H1 (cell line): Measurements from ENCODE around the gene PLIN4. TPM values are rescaled to one million over a fixed set of nuclear protein-coding genes. Genes with fewer than 3 reads are reported as not detected.

Experiments used
- CTCF ChIA-PET: fragments of 300-600 bp; sonication (Branson Sonifier 250); formaldehyde crosslinking; loops from one replicate; lab custom pipeline; 2021; ENCODE audit not compliant: partially characterized antibody; lab: Charles Lee
- POLR2A ChIA-PET: fragments of 300-600 bp; sonication (Branson Sonifier 250); formaldehyde crosslinking; loops from one replicate; lab custom pipeline; 2021; ENCODE audit warnings: inconsistent platforms; ENCODE audit not compliant: partially characterized antibody; lab: Charles Lee
- DNase-seq, 2 experiments: peaks; one replicate each; pipeline versions ENCODE4 v3.0.0 to v3.0.0-alpha.2; 2010 to 2022; ENCODE audit warnings: low spot score in 2 of 2, low read depth in 1 of 2, mixed read lengths in 1 of 2
- FAIRE-seq: peaks from 2 replicates; lab custom pipeline; 2011; peaks lifted over from hg19 to GRCh38; lab: Jason Lieb, UNC
- H2AFZ ChIP-seq: 2 replicates; pipeline ENCODE4 v1.8.1; 2012; ENCODE audit warnings: low read length, inconsistent platforms
- H2AK5ac ChIP-seq: 2 replicates; pipeline ENCODE4 v1.6.1; 2013; ENCODE audit warnings: low read depth, low read length
- H2BK120ac ChIP-seq: replicated peaks from 2 replicates; pipeline ENCODE3; 2013; ENCODE audit warnings: low read depth, low read length, inconsistent platforms
- H2BK12ac ChIP-seq: 2 replicates; pipeline ENCODE4 v1.6.1; 2013; ENCODE audit warnings: low read depth, low read length
- H2BK15ac ChIP-seq: 2 replicates; pipeline ENCODE4 v1.6.1; 2013; ENCODE audit warnings: low read length
- H2BK20ac ChIP-seq: 2 replicates; pipeline ENCODE4 v1.6.1; 2013; ENCODE audit warnings: low read length
- H2BK5ac ChIP-seq: 2 replicates; pipeline ENCODE4 v1.6.1; 2013; ENCODE audit warnings: low read depth, low read length
- H3K14ac ChIP-seq: 2 replicates; pipeline ENCODE4 v1.6.1; 2013; ENCODE audit warnings: inconsistent platforms; ENCODE audit not compliant: insufficient read length
- H3K18ac ChIP-seq: 2 replicates; pipeline ENCODE4 v1.6.1; 2013; ENCODE audit warnings: low read length; ENCODE audit errors: extremely low read depth
- H3K23ac ChIP-seq: 2 replicates; pipeline ENCODE4 v1.6.1; 2013; ENCODE audit warnings: inconsistent platforms; ENCODE audit not compliant: insufficient read length
- H3K23me2 ChIP-seq: 2 replicates; pipeline ENCODE4 v1.6.1; 2013; ENCODE audit warnings: low read depth, low read length
- H3K27ac ChIP-seq: 2 replicates; pipeline ENCODE4 v1.6.1; 2011; ENCODE audit warnings: low read depth, low read length, inconsistent platforms
- H3K27me3 ChIP-seq, 4 experiments: replicated peaks in 1 of 4; 1 replicate in 1 of 4; 2 replicates in 3 of 4; pipeline versions ENCODE4 v1.6.1 to v1.8.1; 2011 to 2013; ENCODE audit warnings: low read length in 3 of 4, mild to moderate bottlenecking in 3 of 4, inconsistent platforms in 2 of 4, mixed read lengths in 2 of 4, moderate library complexity in 1 of 4; ENCODE audit not compliant: control insufficient read depth in 3 of 4, insufficient read depth in 3 of 4; ENCODE audit errors: extremely low read depth in 1 of 4
- H3K36me3 ChIP-seq, 4 experiments: 2 replicates each; pipeline versions ENCODE4 v1.6.1 to v1.8.1; 2011 to 2013; ENCODE audit warnings: mild to moderate bottlenecking in 4 of 4, low read length in 3 of 4, moderate library complexity in 2 of 4, control low read depth in 1 of 4, inconsistent platforms in 1 of 4; ENCODE audit not compliant: insufficient read depth in 4 of 4, control insufficient read depth in 2 of 4
- H3K4ac ChIP-seq: replicated peaks from 2 replicates; pipeline ENCODE3; 2013; ENCODE audit warnings: low read length, low read depth, mixed read lengths, inconsistent platforms; ENCODE audit not compliant: insufficient read length
- H3K4me1 ChIP-seq, 4 experiments: replicated peaks in 1 of 4; 1 replicate in 1 of 4; 2 replicates in 3 of 4; pipeline versions ENCODE4 v1.6.1 to v1.8.1; 2011 to 2013; ENCODE audit warnings: low read length in 3 of 4, inconsistent platforms in 2 of 4, mixed read lengths in 1 of 4; ENCODE audit not compliant: insufficient read depth in 4 of 4, control insufficient read depth in 3 of 4
- H3K4me2 ChIP-seq, 2 experiments: 2 replicates each; pipeline versions ENCODE4 v1.6.1 to v1.8.1; 2011 to 2013; ENCODE audit warnings: low read depth in 2 of 2, low read length in 2 of 2, control low read depth in 1 of 2, inconsistent platforms in 1 of 2, mild to moderate bottlenecking in 1 of 2; ENCODE audit not compliant: insufficient read depth in 1 of 2
- H3K4me3 ChIP-seq, 4 experiments: fragments of 200-600, 300-600 bp in 1 of 4; sonication (generic), shearing (Covaris generic), sonication (Bioruptor Twin) in 1 of 4; 2 replicates each; pipeline versions ENCODE4 v1.5.1 to v1.8.1; 2011 to 2016; ENCODE audit warnings: low read length in 4 of 4, low read depth in 3 of 4, control low read depth in 2 of 4, inconsistent platforms in 2 of 4, mild to moderate bottlenecking in 2 of 4, mixed read lengths in 1 of 4, moderate library complexity in 1 of 4; ENCODE audit not compliant: insufficient read depth in 2 of 4; ENCODE audit errors: extremely low read depth in 1 of 4
- H3K56ac ChIP-seq: replicated peaks from 2 replicates; pipeline ENCODE3; 2013; ENCODE audit warnings: low read depth, mild to moderate bottlenecking, mixed read lengths, low read length, inconsistent platforms; ENCODE audit not compliant: insufficient read length
- H3K79me1 ChIP-seq: 2 replicates; pipeline ENCODE4 v1.6.1; 2013; ENCODE audit warnings: low read depth, low read length, control low read depth
- H3K79me2 ChIP-seq, 2 experiments: 2 replicates each; pipeline versions ENCODE4 v1.6.1 to v1.8.1; 2012 to 2013; ENCODE audit warnings: low read length in 2 of 2, mild to moderate bottlenecking in 2 of 2, inconsistent platforms in 1 of 2; ENCODE audit not compliant: insufficient read depth in 2 of 2, control insufficient read depth in 1 of 2
- H3K9ac ChIP-seq, 4 experiments: replicated peaks in 1 of 4; 1 replicate in 1 of 4; 2 replicates in 3 of 4; pipeline versions ENCODE4 v1.6.1 to v1.8.1; 2011 to 2013; ENCODE audit warnings: low read depth in 3 of 4, low read length in 3 of 4, control low read depth in 2 of 4, mild to moderate bottlenecking in 2 of 4, moderate library complexity in 2 of 4, inconsistent platforms in 1 of 4; ENCODE audit errors: extremely low read depth in 1 of 4
- H3K9me3 ChIP-seq, 2 experiments: 2 replicates each; pipeline versions ENCODE4 v1.6.1 to v1.8.1; 2012 to 2013; ENCODE audit warnings: mild to moderate bottlenecking in 2 of 2, moderate library complexity in 2 of 2, control low read depth in 1 of 2, inconsistent platforms in 1 of 2, low read depth in 1 of 2, low read length in 1 of 2, mixed read lengths in 1 of 2; ENCODE audit not compliant: insufficient read depth in 2 of 2
- H4K20me1 ChIP-seq, 2 experiments: replicated peaks in 1 of 2; 2 replicates each; pipeline versions ENCODE3 to v1.8.1; 2011 to 2013; ENCODE audit warnings: inconsistent platforms in 2 of 2, low read length in 2 of 2, mild to moderate bottlenecking in 1 of 2; ENCODE audit not compliant: insufficient read depth in 2 of 2, control insufficient read depth in 1 of 2
- H4K5ac ChIP-seq: 2 replicates; pipeline ENCODE4 v1.6.1; 2013; ENCODE audit warnings: low read length, low read depth, mixed read lengths, inconsistent platforms; ENCODE audit not compliant: insufficient read length
- H4K8ac ChIP-seq: 2 replicates; pipeline ENCODE4 v1.8.0; 2013; ENCODE audit warnings: mild to moderate bottlenecking, moderate library complexity, low read length, inconsistent platforms; ENCODE audit not compliant: insufficient read depth; ENCODE audit errors: extremely low read depth
- H4K91ac ChIP-seq: replicated peaks from 2 replicates; pipeline ENCODE3; 2013; ENCODE audit warnings: low read length, mixed read lengths, inconsistent platforms; ENCODE audit not compliant: insufficient read length
- KDM1A ChIP-seq: fragments of 200-600, 300-600 bp; sonication (generic); IDR thresholded peaks from 2 replicates; pipeline ENCODE4 v1.7.1; 2016; ENCODE audit warnings: mild to moderate bottlenecking, low read length, borderline replicate concordance
- PHF8 ChIP-seq: fragments of 200-600 bp; sonication (generic); conservative IDR thresholded peaks from 2 replicates; pipeline ENCODE4 v1.7.1; 2012; ENCODE audit warnings: low read depth, mild to moderate bottlenecking, inconsistent platforms, low read length, moderate library complexity
- WGBS, 2 experiments: shearing (Covaris generic) in 1 of 2; methylation state at CpG; one replicate each; pipeline versions ENCODE4 v1.1.6 to v1.1.7; 2013 to 2015; ENCODE audit warnings: low lambda C conversion rate in 2 of 2, mixed read lengths in 2 of 2, inconsistent platforms in 1 of 2, low coverage in 1 of 2, missing lambda C conversion rate in 1 of 2; ENCODE audit not compliant: insufficient replicate concordance in 2 of 2, insufficient coverage in 1 of 2, insufficient read length in 1 of 2; ENCODE audit errors: extremely low coverage in 1 of 2, missing lambda C conversion rate in 1 of 2; 5-methylcytosine and 5-hydroxymethylcytosine counted together
- polyA plus RNA-seq, 7 experiments: library from polyadenylated mRNA; depleted of rRNA in 3 of 7; stranded (reverse) in 5 of 7; unstranded in 2 of 7; fragments of >200 nt in 5 of 7; fragments of 200-250 nt in 2 of 7; gene quantifications; 1 replicate in 5 of 7; 2 replicates in 1 of 7; 4 replicates in 1 of 7; pipeline versions ENCODE4 v1.2.1 to v1.2.3, GENCODE V29; 2011 to 2013; ENCODE audit warnings: missing spikeins in 2 of 7, mixed read lengths in 2 of 7
- total RNA-seq: library from RNA; stranded (reverse); fragmentation: NEBNext Ultra II Directional; extraction: Animal tissue kit (Norgen Biotek cat#: 25700); gene quantifications from 2 replicates; pipeline ENCODE4 v1.2.1, GENCODE V29; 2021
- TF ChIP-seq, protein P1 (sequence below), 3 experiments: IDR thresholded peaks; 1 replicate in 2 of 3; 2 replicates in 1 of 3; pipeline versions ENCODE4 v1.5.1 to v1.6.1; 2011; ENCODE audit warnings: low read length in 3 of 3, mild to moderate bottlenecking in 3 of 3, inconsistent platforms in 2 of 3, low read depth in 1 of 3, moderate library complexity in 1 of 3; ENCODE audit not compliant: insufficient read depth in 1 of 3; ENCODE audit errors: control extremely low read depth in 1 of 3

PLIN4 gene
- total and polyA plus RNA-seq, 2 of the 8 experiments (the other 6 are each of a cell fraction or from before 2014, with no cell fraction given), result 0.35 to 0.45 TPM

DNA sequence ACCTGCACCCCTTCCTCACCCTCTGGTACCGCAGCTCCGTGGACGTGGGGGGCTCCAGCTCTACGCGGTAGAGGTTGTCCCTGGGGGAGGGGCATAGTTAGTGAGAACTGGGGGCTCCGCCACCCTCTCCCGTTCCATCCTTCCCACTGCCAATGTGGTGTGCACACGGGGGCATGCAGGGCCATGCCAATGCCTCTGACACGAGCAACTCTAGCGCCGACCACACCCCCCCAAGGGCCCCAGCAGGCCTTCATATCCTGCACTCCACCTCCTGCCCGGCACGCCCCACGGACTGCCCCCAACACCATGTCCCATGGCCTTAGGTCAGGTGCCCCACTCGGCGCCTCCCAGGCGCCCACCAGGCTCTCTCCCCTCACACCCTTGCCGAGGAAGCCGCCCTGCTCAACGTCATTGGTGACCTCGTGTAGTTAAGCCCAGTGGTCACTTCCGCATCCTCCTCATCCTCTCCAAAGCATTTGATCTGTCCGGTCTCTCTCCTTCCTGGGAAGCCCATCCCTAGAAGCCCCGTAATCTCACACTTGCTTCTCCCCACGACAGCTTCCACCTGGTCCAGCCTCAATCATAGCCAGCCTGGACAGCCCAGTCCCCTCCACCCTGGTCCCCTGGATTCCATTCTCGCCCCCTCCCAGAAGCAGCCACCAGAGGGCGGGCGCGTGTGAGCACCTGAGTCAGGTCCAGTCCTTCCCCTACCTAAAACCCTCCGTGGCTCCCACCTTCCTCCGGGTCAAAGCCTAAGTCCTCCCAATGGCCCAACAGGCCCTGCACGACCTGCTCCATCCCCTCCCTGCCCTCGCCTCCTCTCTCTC lies 39.1 kb upstream of the PLIN4 start:
- H3K4me3 ChIP-seq, result no peak overlapping the region
- H3K23me2 ChIP-seq, result peaks cover 10% of the 10 kb centered on the region; the same call in 1 of the 2 replicates
- H4K91ac ChIP-seq, result no peak overlapping the region
- ChIA-PET CTCF (interaction anchor here (0.6 to 3.7 kb wide), 16 partner anchors 10 to 865 kb away, joined by 3 to 14 read pairs (median 4); partner anchors contain the start of gene PLIN5), POLR2A (no interaction called here)
- no peak overlapping the region for H3K4ac ChIP-seq
- peaks cover 9 to 30% (median 21%) of the 10 kb centered on the region in 4 experiments; a peak in 6 of 8 replicates for H3K36me3 ChIP-seq
- H4K8ac ChIP-seq, result no peak overlapping the region
- no peak overlapping the region for H3K56ac ChIP-seq
- H3K27me3 ChIP-seq, result no peaks in the 10 kb centered on the region
- H3K14ac ChIP-seq, result no peak overlapping the region
- H3K9ac ChIP-seq, result no peak overlapping the region
- H2AFZ ChIP-seq, result no peak overlapping the region
- H2BK15ac ChIP-seq, result no peak overlapping the region
- H2BK5ac ChIP-seq, result no peak overlapping the region
- no peak overlapping the region for H2BK20ac ChIP-seq
- H3K9me3 ChIP-seq, result no peaks in the 10 kb centered on the region
- DNase-seq (peak in 1 of 2 experiments; percentile 74), FAIRE-seq (no peak)
- no peak overlapping the region for H4K5ac ChIP-seq
- H3K27ac ChIP-seq, result no peak overlapping the region
- peaks cover 2% of the 10 kb centered on the region; the same call in 1 of the 2 replicates for H3K79me1 ChIP-seq
- H2BK12ac ChIP-seq, result 0 out of 2 replicates have a peak overlapping the region, but pooled peaks have one; percentile 39
- H3K18ac ChIP-seq, result peak overlapping the region; percentile 32; the same call in 1 of the 2 replicates
- H3K4me1 ChIP-seq, result peaks cover 0 to 7% (median 3%) of the 10 kb centered on the region in 4 experiments; a peak in 3 of 7 replicates
- H4K20me1 ChIP-seq, result peaks cover 18 to 32% of the 10 kb centered on the region in 2 experiments
- H3K79me2 ChIP-seq, result no peaks in the 10 kb centered on the region
- peak; percentile 88 for TF ChIP-seq KDM1A
- no peak for TF ChIP-seq PHF8
- TF ChIP-seq, protein P1, sequence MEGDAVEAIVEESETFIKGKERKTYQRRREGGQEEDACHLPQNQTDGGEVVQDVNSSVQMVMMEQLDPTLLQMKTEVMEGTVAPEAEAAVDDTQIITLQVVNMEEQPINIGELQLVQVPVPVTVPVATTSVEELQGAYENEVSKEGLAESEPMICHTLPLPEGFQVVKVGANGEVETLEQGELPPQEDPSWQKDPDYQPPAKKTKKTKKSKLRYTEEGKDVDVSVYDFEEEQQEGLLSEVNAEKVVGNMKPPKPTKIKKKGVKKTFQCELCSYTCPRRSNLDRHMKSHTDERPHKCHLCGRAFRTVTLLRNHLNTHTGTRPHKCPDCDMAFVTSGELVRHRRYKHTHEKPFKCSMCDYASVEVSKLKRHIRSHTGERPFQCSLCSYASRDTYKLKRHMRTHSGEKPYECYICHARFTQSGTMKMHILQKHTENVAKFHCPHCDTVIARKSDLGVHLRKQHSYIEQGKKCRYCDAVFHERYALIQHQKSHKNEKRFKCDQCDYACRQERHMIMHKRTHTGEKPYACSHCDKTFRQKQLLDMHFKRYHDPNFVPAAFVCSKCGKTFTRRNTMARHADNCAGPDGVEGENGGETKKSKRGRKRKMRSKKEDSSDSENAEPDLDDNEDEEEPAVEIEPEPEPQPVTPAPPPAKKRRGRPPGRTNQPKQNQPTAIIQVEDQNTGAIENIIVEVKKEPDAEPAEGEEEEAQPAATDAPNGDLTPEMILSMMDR (IDR thresholded peaks at IDR 0.05; ENCODE audit: control extremely low read depth in 1 of 3, insufficient read depth in 1 of 3, low read depth in 1 of 3, low read length in 3 of 3), result peak; percentile 54 to 59 (median 58)
- WGBS, 2 experiments, result 87% methylated on average over 26 of the region's 33 CpGs; no CpG with 5 or more reads in 1 of the 2 experiments
- H2AK5ac ChIP-seq, result no peak overlapping the region
- H3K23ac ChIP-seq, result no peak overlapping the region
- H2BK120ac ChIP-seq, result no peak overlapping the region
- H3K4me2 ChIP-seq, result no peak overlapping the region
